Left ventricle myocardium inferior (tissue), 1 donor: Measurements from ENCODE around the gene PCDH10. TPM values are rescaled to one million over a fixed set of nuclear protein-coding genes. Genes with fewer than 3 reads are reported as not detected.

Experiments used
- DNase-seq: peaks from one replicate; pipeline ENCODE4 v3.0.0-alpha.2; 2020
- H3K27ac ChIP-seq: fragments of 200-600 bp; replicated peaks from 2 replicates; pipeline ENCODE4 v1.8.0; 2021
- H3K27me3 ChIP-seq: fragments of 200-600 bp; 2 replicates; pipeline ENCODE4 v1.8.0; 2021; ENCODE audit warnings: low read depth
- H3K36me3 ChIP-seq: fragments of 200-600 bp; 2 replicates; pipeline ENCODE4 v1.8.0; 2021
- H3K4me1 ChIP-seq: fragments of 200-600 bp; 2 replicates; pipeline ENCODE4 v1.8.0; 2021
- H3K4me3 ChIP-seq: fragments of 200-600 bp; 2 replicates; pipeline ENCODE4 v1.8.0; 2021; ENCODE audit warnings: mild to moderate bottlenecking, moderate library complexity
- H3K9me3 ChIP-seq: fragments of 200-600 bp; replicated peaks from 2 replicates; pipeline ENCODE4 v1.8.0; 2021
- CTCF ChIP-seq: fragments of 200-600 bp; IDR thresholded peaks from 2 replicates; pipeline ENCODE4 v1.8.0; 2021; ENCODE audit warnings: antibody characterized with exemption, mild to moderate bottlenecking, borderline replicate concordance
- intact Hi-C: fragments of 100-400 bp; cut with micrococcal nuclease; formaldehyde crosslinking; loops from one replicate; pipeline ENCODE4 v1.11.0; 2022
- total RNA-seq: library from RNA; stranded (reverse); fragmentation: NEBNext Ultra II Directional; extraction: Animal tissue kit (Norgen Biotek cat#: 25700); gene quantifications from one replicate; pipeline ENCODE4 v1.2.1, GENCODE V29; 2021
- donor health status: DM: no; HTN: yes; CAD: no; lungs with severe emphysema.

Gene PCDH10
- total RNA-seq, 1 donor from 2014 or later = 0.14 TPM

GRCh38 chr4:133154725-133155124 is 5.6 kb downstream of the PCDH10 start:
- H3K4me3 ChIP-seq = no peak overlapping the region
- H3K4me1 ChIP-seq = peaks cover 36% of the 10 kb centered on the region
- no peaks in the 10 kb centered on the region for H3K36me3 ChIP-seq
- intact Hi-C loops = no loop called here
- peak; percentile 39 for TF ChIP-seq CTCF
- peaks cover 73% of the 10 kb centered on the region for H3K27me3 ChIP-seq
- H3K9me3 ChIP-seq = no peaks in the 10 kb centered on the region
- DNase-seq = no peak
- H3K27ac ChIP-seq = no peak overlapping the region

DNA sequence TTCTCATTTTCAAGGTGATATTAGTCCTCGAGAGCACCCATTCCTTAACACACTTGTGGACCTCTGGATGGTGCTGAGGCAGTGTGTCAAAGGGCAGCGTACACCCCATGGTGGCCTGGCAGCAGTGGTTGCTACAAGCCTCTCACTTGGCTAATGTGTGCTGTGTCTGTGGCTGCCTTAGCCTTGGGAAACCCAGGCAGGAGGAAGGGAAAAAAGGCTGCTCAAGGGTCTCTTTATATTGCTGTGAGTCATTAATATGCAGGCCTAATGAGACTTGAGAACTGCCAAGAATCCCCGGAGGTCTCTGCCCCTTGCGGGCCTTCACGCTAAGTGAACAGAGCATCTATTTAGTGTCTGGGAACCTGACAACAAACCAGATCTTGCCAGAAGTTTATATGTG is 7.0 kb downstream of the PCDH10 start:
- peaks cover 22% of the 10 kb centered on the region for H3K4me1 ChIP-seq
- no peak for DNase-seq
- no peak overlapping the region for H3K4me3 ChIP-seq
- H3K9me3 ChIP-seq = no peaks in the 10 kb centered on the region
- TF ChIP-seq CTCF = no peak
- intact Hi-C loops = no loop called here
- H3K27ac ChIP-seq = no peak overlapping the region
- peaks cover 59% of the 10 kb centered on the region for H3K27me3 ChIP-seq
- no peaks in the 10 kb centered on the region for H3K36me3 ChIP-seq

DNA sequence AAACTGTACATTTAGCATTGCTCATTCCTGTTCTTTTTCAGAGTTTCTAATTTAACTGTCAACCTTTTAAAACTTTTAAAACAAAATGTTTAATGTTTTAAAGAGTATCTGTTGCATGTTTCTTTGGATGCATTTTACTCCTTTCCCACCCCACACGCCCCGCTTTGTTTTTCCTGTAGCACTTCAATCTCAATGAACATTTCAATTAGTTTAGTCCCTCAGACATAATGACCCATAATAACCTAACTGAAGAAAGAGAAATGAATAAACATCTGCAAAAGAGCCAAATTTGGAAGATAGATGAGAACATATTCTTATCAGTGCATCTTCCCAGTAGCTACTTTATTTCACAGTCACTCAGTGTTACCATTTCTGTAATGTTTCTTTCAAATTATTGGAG is 7.5 kb downstream of the PCDH10 start:
- no peak for TF ChIP-seq CTCF
- Histone ChIP-seq H3K4me3 (no peak overlapping the region), H3K9me3 (no peaks in the 10 kb centered on the region), H3K36me3 (no peaks in the 10 kb centered on the region), H3K27me3 (peaks cover 55% of the 10 kb centered on the region), H3K4me1 (peaks cover 18% of the 10 kb centered on the region), H3K27ac (no peak overlapping the region)
- intact Hi-C loops = no loop called here
- no peak for DNase-seq

DNA sequence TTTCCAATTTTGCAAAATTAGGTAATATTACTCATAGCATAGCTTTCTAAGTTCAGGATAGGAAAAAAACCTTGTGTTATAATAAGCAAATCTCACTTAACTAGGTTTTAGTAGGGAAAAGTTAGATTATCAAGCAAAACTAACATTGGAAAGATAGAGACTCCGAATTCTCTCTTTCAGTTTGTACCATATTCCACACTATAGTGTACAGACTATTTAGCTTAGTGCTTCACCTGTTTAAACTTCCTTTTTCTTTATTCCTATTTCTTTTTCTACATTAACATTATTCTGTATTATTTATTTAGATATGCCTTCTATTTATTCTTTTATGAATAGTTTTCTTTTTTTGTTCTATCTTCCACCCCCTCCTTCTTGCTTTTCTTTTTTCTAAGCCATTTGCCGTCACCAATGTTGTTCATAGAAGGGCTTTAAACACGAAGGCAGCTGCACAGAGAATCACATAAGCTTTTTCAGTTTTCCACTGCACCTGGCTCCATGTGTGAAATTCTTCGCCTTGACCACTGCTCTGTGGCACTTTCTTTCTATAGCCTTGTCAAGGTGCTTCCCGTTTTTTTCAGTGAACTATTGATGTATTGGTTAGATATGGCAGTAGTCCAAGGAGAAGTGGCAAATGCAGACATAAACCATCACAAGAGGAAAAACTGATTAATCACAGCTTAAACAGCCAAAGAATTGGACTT is 8.5 kb downstream of the PCDH10 start:
- no peaks in the 10 kb centered on the region for H3K36me3 ChIP-seq
- H3K27me3 ChIP-seq = peaks cover 44% of the 10 kb centered on the region
- TF ChIP-seq CTCF = no peak
- no peak overlapping the region for H3K4me3 ChIP-seq
- intact Hi-C loops = no loop called here
- no peak overlapping the region for H3K27ac ChIP-seq
- peaks cover 7% of the 10 kb centered on the region for H3K4me1 ChIP-seq
- no peak for DNase-seq
- H3K9me3 ChIP-seq = no peaks in the 10 kb centered on the region

DNA sequence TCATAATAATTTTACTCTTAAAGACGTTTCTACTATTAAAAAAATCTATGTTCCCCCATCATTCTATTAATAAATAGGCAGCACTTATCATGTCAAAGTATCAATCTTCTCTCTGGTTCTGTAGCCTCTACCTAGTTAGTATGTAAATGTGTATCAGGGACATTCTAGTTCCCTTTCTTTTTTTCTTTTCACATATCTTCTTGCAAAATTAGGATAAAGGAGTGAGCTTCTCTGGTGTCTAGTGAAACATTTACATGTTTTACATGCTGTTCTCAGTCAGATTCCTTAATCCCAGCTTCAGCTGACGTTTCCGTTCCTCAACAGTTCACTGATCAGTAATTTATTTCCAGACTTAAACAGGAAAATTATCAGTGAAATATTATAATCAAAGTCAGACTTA is 11.8 kb downstream of the PCDH10 start:
- TF ChIP-seq CTCF = no peak
- H3K9me3 ChIP-seq = no peaks in the 10 kb centered on the region
- peaks cover 13% of the 10 kb centered on the region for H3K27me3 ChIP-seq
- no peaks in the 10 kb centered on the region for H3K36me3 ChIP-seq
- H3K4me1 ChIP-seq = no peaks in the 10 kb centered on the region
- no peak overlapping the region for H3K27ac ChIP-seq
- no peak overlapping the region for H3K4me3 ChIP-seq
- intact Hi-C loops = no loop called here
- no peak for DNase-seq
